Measurements from ENCODE around the gene PLA2G2D.

PLA2G2D gene

DNA sequence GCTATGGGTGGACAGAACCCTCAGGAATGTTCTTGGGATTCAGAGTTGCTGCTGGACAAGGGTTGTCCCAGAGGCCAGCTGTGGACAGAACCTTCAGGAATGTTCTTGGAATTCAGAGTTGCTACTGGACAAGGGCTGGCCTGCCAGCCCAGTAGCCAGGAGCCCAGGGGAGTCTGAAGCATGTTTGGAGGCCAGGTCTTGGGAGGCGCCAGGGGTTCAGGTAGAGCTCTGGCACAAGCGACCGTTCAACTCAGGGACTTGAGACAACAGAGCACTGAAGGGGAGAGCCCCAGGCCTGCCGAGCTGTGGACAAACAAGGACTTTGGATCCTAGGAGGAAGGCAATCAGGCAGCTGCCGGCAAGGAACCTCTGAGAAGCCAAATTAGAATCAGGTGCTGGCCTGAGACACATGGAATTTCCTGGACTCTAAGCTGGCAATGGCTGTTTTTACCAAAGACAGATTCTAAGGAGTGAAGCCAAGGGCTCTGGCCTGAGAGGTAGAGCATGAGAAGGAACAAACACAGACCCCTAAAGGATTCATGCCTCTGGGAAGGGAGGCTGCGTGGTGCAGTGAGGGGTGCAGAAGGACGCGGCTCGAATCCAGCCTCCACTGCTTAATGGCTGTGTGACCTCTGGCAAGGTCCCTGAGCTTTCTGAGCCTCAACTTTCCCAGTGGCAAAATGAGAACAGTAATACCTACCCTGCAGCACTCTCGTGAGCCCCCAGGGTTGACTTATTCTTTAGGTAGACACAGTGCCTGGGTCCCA lies 36.0 kb downstream of the PLA2G2D start:
- TF ChIP-seq, protein P1, sequence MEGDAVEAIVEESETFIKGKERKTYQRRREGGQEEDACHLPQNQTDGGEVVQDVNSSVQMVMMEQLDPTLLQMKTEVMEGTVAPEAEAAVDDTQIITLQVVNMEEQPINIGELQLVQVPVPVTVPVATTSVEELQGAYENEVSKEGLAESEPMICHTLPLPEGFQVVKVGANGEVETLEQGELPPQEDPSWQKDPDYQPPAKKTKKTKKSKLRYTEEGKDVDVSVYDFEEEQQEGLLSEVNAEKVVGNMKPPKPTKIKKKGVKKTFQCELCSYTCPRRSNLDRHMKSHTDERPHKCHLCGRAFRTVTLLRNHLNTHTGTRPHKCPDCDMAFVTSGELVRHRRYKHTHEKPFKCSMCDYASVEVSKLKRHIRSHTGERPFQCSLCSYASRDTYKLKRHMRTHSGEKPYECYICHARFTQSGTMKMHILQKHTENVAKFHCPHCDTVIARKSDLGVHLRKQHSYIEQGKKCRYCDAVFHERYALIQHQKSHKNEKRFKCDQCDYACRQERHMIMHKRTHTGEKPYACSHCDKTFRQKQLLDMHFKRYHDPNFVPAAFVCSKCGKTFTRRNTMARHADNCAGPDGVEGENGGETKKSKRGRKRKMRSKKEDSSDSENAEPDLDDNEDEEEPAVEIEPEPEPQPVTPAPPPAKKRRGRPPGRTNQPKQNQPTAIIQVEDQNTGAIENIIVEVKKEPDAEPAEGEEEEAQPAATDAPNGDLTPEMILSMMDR (IDR thresholded peaks at IDR 0.05; ENCODE audit: unreplicated experiment in 3 of 3), result no peak
- no peaks in the 10 kb centered on the region for H3K4me1 Mint-ChIP-seq
- no peak overlapping the region for H3K4me3 Mint-ChIP-seq
- no peak overlapping the region for H3K27ac Mint-ChIP-seq
- H3K9me3 Mint-ChIP-seq, result no peaks in the 10 kb centered on the region
- peaks cover 14% of the 10 kb centered on the region for H3K27me3 Mint-ChIP-seq (ENCODE audit: low read depth)
- no peaks in the 10 kb centered on the region for H3K36me3 Mint-ChIP-seq (ENCODE audit: low read depth)

DNA sequence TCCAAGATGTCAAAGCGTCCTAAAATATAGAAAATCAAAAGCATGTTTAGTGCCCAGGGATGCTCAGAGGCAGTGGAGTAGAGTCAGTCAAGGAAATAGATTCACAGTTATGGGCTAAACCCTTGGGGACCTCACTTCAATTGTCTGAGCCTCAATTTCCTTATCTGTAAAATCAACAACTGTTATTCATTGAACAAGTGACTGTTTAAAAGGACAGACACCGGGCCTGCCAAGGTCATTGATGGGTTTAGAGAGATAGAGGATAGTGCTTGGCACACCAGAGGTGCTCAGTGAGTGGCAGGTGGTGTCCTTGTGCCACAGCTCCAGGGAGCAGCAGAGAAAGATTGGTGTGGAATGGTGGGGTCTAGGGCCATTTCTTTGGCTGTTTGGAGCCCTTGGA lies 36.6 kb downstream of the PLA2G2D start:
- no peak overlapping the region for H3K27ac Mint-ChIP-seq
- H3K36me3 Mint-ChIP-seq (ENCODE audit: low read depth), result no peaks in the 10 kb centered on the region
- H3K4me3 Mint-ChIP-seq, result no peak overlapping the region
- no peaks in the 10 kb centered on the region for H3K9me3 Mint-ChIP-seq
- H3K4me1 Mint-ChIP-seq, result no peaks in the 10 kb centered on the region
- TF ChIP-seq, protein P1 (IDR thresholded peaks at IDR 0.05; ENCODE audit: unreplicated experiment in 3 of 3), result no peak
- peaks cover 13% of the 10 kb centered on the region for H3K27me3 Mint-ChIP-seq (ENCODE audit: low read depth)

DNA sequence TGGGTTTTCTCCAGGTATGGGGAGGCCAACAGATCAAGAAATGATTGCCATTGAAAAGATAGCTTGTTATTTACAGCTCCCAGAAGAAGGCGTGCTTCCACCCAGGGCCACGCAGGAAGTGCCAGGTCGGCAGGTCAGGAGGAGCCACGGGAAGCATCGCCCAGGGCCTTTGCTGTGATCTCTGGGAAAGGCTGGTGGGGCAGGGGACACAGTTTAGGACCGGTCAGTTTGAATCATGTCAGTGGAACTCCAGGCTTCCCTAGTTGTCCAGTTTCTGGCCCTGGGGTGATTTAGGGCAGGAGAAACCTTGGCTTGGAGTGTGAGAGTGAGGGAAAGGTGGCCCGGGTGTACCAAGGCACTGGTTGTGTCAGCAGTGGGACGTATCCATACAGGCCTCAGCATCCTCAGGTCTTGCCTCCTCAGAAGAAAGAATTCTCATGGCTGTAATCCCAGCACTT lies 38.0 kb downstream of the PLA2G2D start:
- no peak overlapping the region for H3K27ac Mint-ChIP-seq
- peaks cover 15% of the 10 kb centered on the region for H3K27me3 Mint-ChIP-seq (ENCODE audit: low read depth)
- H3K4me3 Mint-ChIP-seq, result no peak overlapping the region
- no peaks in the 10 kb centered on the region for H3K36me3 Mint-ChIP-seq (ENCODE audit: low read depth)
- no peaks in the 10 kb centered on the region for H3K9me3 Mint-ChIP-seq
- no peaks in the 10 kb centered on the region for H3K4me1 Mint-ChIP-seq
- TF ChIP-seq, protein P1 (IDR thresholded peaks at IDR 0.05; ENCODE audit: unreplicated experiment in 3 of 3), result no peak

GRCh38 chr1:20080441-20081352 lies 38.6 kb downstream of the PLA2G2D start:
- no peak overlapping the region for H3K27ac Mint-ChIP-seq
- H3K9me3 Mint-ChIP-seq, result no peaks in the 10 kb centered on the region
- H3K36me3 Mint-ChIP-seq (ENCODE audit: low read depth), result no peaks in the 10 kb centered on the region
- no peak overlapping the region for H3K4me3 Mint-ChIP-seq
- H3K27me3 Mint-ChIP-seq (ENCODE audit: low read depth), result peaks cover 15% of the 10 kb centered on the region
- TF ChIP-seq, protein P1 (IDR thresholded peaks at IDR 0.05; ENCODE audit: unreplicated experiment in 3 of 3), result no peak
- H3K4me1 Mint-ChIP-seq, result no peaks in the 10 kb centered on the region

- TF ChIP-seq, protein P1 (IDR thresholded peaks at IDR 0.05; ENCODE audit: unreplicated experiment in 3 of 3), result no peak
- H3K36me3 Mint-ChIP-seq (ENCODE audit: low read depth), result no peaks in the 10 kb centered on the region
- H3K9me3 Mint-ChIP-seq, result no peaks in the 10 kb centered on the region
- no peak overlapping the region for H3K4me3 Mint-ChIP-seq
- no peaks in the 10 kb centered on the region for H3K4me1 Mint-ChIP-seq
- H3K27me3 Mint-ChIP-seq (ENCODE audit: low read depth), result peaks cover 22% of the 10 kb centered on the region
- H3K27ac Mint-ChIP-seq, result no peak overlapping the region
Measured at GRCh38 chr1:20079661-20080305, 39.6 kb downstream of the PLA2G2D start.

Measured in nephron (organoid).